ENCODE data around the gene EFTUD2. TPM values are rescaled to one million over a fixed set of nuclear protein-coding genes. Genes with fewer than 3 reads are reported as not detected.

The EFTUD2 gene
- polyA plus RNA-seq, 1 donor: 66.6 TPM

- peak; percentile 69 for DNase-seq
Measured at GRCh38 chr17:44804302-44805089, 94.7 kb downstream of the EFTUD2 start.

DNA sequence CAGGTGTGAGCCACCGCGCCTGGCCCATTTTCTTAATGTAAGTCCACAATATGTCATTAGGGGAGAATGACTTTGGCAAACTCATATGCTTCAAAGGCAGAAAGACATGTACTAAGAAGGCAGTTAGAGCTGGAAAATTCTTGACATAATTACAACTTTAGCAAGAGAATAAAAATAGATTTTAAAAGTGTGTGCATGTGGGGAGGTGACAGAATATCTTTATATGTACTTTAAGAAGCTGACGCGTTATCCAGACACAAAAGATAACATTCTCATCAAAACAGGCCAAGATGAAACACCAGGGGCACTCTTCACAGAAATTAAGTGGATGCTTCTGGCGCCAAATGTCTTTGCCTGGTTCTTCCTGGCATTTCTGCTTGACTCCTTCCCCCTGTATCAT is 97.4 kb downstream of the EFTUD2 start:
- DNase-seq: no peak

Other genes with a start within 250 kb of the EFTUD2 start
- 0.81 TPM for gene MEIOC, start 243.0 kb downstream of the EFTUD2 start, polyA plus RNA-seq (ENCODE audit: insufficient read length)
- 31.4 TPM for gene CCDC43, start 209.7 kb downstream of the EFTUD2 start, polyA plus RNA-seq (ENCODE audit: insufficient read length)
- gene DBF4B, start 190.8 kb downstream of the EFTUD2 start, polyA plus RNA-seq (ENCODE audit: insufficient read length): 8.0 TPM
- 1.4 TPM for gene ADAM11, start 140.5 kb downstream of the EFTUD2 start, polyA plus RNA-seq (ENCODE audit: insufficient read length)
- 24.6 TPM for gene GJC1, start 69.2 kb downstream of the EFTUD2 start, polyA plus RNA-seq (ENCODE audit: insufficient read length)
- gene HIGD1B, start 51.6 kb downstream of the EFTUD2 start, polyA plus RNA-seq (ENCODE audit: insufficient read length): 3.5 TPM
- 0.71 TPM for gene GFAP, start 16.1 kb upstream of the EFTUD2 start, polyA plus RNA-seq (ENCODE audit: insufficient read length)
- gene KIF18B, start 48.3 kb upstream of the EFTUD2 start, polyA plus RNA-seq (ENCODE audit: insufficient read length): 8.8 TPM
- gene C1QL1, start 68.9 kb upstream of the EFTUD2 start, polyA plus RNA-seq (ENCODE audit: insufficient read length): 1.5 TPM
- 33.4 TPM for gene DCAKD, start 152.2 kb upstream of the EFTUD2 start, polyA plus RNA-seq (ENCODE audit: insufficient read length)
- gene NMT1, start 161.9 kb upstream of the EFTUD2 start, polyA plus RNA-seq (ENCODE audit: insufficient read length): 39.0 TPM
- gene PLCD3, start 233.1 kb upstream of the EFTUD2 start, polyA plus RNA-seq (ENCODE audit: insufficient read length): 55.8 TPM
- gene ACBD4, start 236.2 kb upstream of the EFTUD2 start, polyA plus RNA-seq (ENCODE audit: insufficient read length): 5.7 TPM
- gene HEXIM1, start 249.0 kb upstream of the EFTUD2 start, polyA plus RNA-seq (ENCODE audit: insufficient read length): 22.7 TPM